HG03575 (cell line): Measurements from ENCODE around the gene ARHGAP15.

Source experiments
- ATAC-seq: cut with Tn5 transposase; IDR thresholded peaks from one replicate; pipeline ENCODE4 v1.9.1; 2021; ENCODE audit not compliant: unreplicated experiment, insufficient number of reproducible peaks, low FRiP score; ENCODE audit errors: extremely low read depth

The ARHGAP15 gene

GRCh38 chr2:143415571-143415970 lies 286.4 kb downstream of the ARHGAP15 start:
- ATAC-seq, result no peak

GRCh38 chr2:143417428-143417827 lies 288.2 kb downstream of the ARHGAP15 start:
- ATAC-seq, result no peak

- no peak for ATAC-seq
These were observed 291.1 kb downstream of the ARHGAP15 start for GRCh38 chr2:143420313-143420712.

- peak; percentile 90 for ATAC-seq
These were observed 293.5 kb downstream of the ARHGAP15 start for GRCh38 chr2:143422681-143423080.

- ATAC-seq, result no peak
These were observed 296.7 kb downstream of the ARHGAP15 start for GRCh38 chr2:143425896-143426295.

- ATAC-seq, result no peak
These were observed 297.1 kb downstream of the ARHGAP15 start for GRCh38 chr2:143426296-143426695.

GRCh38 chr2:143428700-143429099 lies 299.5 kb downstream of the ARHGAP15 start:
- no peak for ATAC-seq

GRCh38 chr2:143429932-143430679 lies 300.9 kb downstream of the ARHGAP15 start:
- ATAC-seq, result no peak

GRCh38 chr2:143431316-143431715 lies 302.1 kb downstream of the ARHGAP15 start:
- ATAC-seq, result no peak

GRCh38 chr2:143433251-143433650 lies 304.0 kb downstream of the ARHGAP15 start:
- no peak for ATAC-seq

- no peak for ATAC-seq
These were observed 304.6 kb downstream of the ARHGAP15 start for GRCh38 chr2:143433840-143434239.

- ATAC-seq, result no peak
These were observed 305.2 kb downstream of the ARHGAP15 start for GRCh38 chr2:143434445-143434844.

GRCh38 chr2:143435131-143435530 lies 305.9 kb downstream of the ARHGAP15 start:
- no peak for ATAC-seq

GRCh38 chr2:143436951-143437350 lies 307.7 kb downstream of the ARHGAP15 start:
- ATAC-seq, result no peak

GRCh38 chr2:143440411-143441012 lies 311.3 kb downstream of the ARHGAP15 start:
- ATAC-seq, result no peak

- ATAC-seq, result no peak
These were observed 313.0 kb downstream of the ARHGAP15 start for GRCh38 chr2:143442193-143442592.

- ATAC-seq, result no peak
These were observed 322.5 kb downstream of the ARHGAP15 start for GRCh38 chr2:143451642-143452281.

GRCh38 chr2:143452817-143453451 lies 323.7 kb downstream of the ARHGAP15 start:
- no peak for ATAC-seq

- no peak for ATAC-seq
These were observed 324.8 kb downstream of the ARHGAP15 start for GRCh38 chr2:143453981-143454511.
